Left lung (tissue), 10 donors: ENCODE data around the gene GHRH. TPM values are rescaled to one million over a fixed set of nuclear protein-coding genes. Genes with fewer than 3 reads are reported as not detected.

ENCODE experiments used
- ATAC-seq: fragments of 200-7000 bp; cut with Tn5 transposase; one replicate; pipeline ENCODE4 v1.9.1; 2020; ENCODE audit warnings: moderate library complexity
- DNase-seq, 4 donors: peaks; one replicate each; pipeline ENCODE4 v3.0.0-alpha.2; 2013 to 2020
- H3K27ac ChIP-seq, 2 donors: fragments of 200-600 bp; sonication (generic) in 1 of 2; one replicate each; pipeline versions ENCODE4 v1.5.0 to v1.8.0; 2020 to 2021
- H3K27me3 ChIP-seq, 2 donors: fragments of 200-600 bp; sonication (generic) in 1 of 2; one replicate each; pipeline versions ENCODE4 v1.5.0 to v1.8.0; 2020 to 2021
- H3K36me3 ChIP-seq, 2 donors: fragments of 200-600 bp; sonication (generic) in 1 of 2; one replicate each; pipeline versions ENCODE4 v1.5.0 to v1.8.0; 2020 to 2021
- H3K4me1 ChIP-seq, 2 donors: fragments of 200-600 bp; one replicate each; pipeline ENCODE4 v1.8.0; 2021
- H3K4me3 ChIP-seq, 2 donors: fragments of 200-600 bp; sonication (generic) in 1 of 2; one replicate each; pipeline versions ENCODE4 v1.5.0 to v1.8.0; 2020 to 2021; ENCODE audit warnings: mild to moderate bottlenecking in 1 of 2
- H3K9me3 ChIP-seq, 2 donors: fragments of 200-600 bp; sonication (generic) in 1 of 2; one replicate each; pipeline versions ENCODE4 v1.5.0 to v1.8.0; 2020 to 2021
- intact Hi-C, 2 donors: fragments of 100-400 bp; cut with DNase I; formaldehyde crosslinking; loops; one replicate each; pipeline versions ENCODE4 v1.11.2 to v1.14.2; 2022
- polyA plus RNA-seq, 6 donors: library from polyadenylated mRNA; unstranded; fragments of 120-200 nt; gene quantifications; one replicate each; pipeline ENCODE4 v1.2.1, GENCODE V29; 2013; ENCODE audit not compliant: insufficient read length in 6 of 6
- total RNA-seq, 2 donors: library from RNA; stranded (reverse); fragmentation: NEBNext Ultra II Directional; extraction: Animal tissue kit (Norgen Biotek cat#: 25700); gene quantifications; one replicate each; pipeline ENCODE4 v1.2.1, GENCODE V29; 2021
- TF ChIP-seq, protein P1 (sequence below), 2 donors: fragments of 200-600 bp; sonication (generic) in 1 of 2; IDR thresholded peaks; one replicate each; pipeline versions ENCODE4 v1.5.0 to v1.8.0; 2021; ENCODE audit warnings: antibody characterized with exemption in 2 of 2
- donor health status: DM: no; HTN: yes; CAD: no.
- donor health status: DM: no; HTN: no; CAD: no.

GHRH gene
- total and polyA plus RNA-seq, 8 donors, result not detected

DNA sequence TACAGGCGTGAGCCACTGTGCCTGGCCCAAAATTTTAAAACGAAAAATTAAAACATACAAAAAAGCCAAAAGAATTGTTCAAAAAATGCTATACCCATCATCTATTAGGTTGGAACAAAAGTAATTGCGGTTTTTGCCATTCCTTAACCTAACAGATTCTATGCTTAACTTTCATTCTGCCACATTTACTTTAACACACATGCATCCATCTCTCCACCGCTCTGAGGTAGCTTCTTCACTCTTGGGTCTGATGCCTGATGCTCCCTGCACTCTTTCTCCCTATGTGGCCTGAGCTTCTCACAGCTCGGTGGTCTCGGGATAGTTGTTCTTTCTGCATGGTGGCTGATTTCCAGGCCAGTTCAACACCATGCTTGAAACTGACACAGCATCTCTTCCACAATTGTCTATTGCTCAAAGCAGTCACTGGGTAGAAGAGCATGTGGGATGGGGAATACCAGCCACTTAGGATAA, 23.1 kb upstream of the GHRH start:
- Histone ChIP-seq H3K9me3 (no peaks in the 10 kb centered on the region), H3K27ac (no peak overlapping the region), H3K27me3 (no peaks in the 10 kb centered on the region), H3K36me3 (no peaks in the 10 kb centered on the region), H3K4me1 (peaks cover 0 to 8% of the 10 kb centered on the region in 2 donors), H3K4me3 (no peak overlapping the region)
- intact Hi-C loops, result loop anchor here in 1 of 2 donors (5.0 kb wide), 1 partner anchor 98 kb away; no protein-coding TSS in a partner anchor
- ATAC-seq, result no peak
- TF ChIP-seq, protein P1, sequence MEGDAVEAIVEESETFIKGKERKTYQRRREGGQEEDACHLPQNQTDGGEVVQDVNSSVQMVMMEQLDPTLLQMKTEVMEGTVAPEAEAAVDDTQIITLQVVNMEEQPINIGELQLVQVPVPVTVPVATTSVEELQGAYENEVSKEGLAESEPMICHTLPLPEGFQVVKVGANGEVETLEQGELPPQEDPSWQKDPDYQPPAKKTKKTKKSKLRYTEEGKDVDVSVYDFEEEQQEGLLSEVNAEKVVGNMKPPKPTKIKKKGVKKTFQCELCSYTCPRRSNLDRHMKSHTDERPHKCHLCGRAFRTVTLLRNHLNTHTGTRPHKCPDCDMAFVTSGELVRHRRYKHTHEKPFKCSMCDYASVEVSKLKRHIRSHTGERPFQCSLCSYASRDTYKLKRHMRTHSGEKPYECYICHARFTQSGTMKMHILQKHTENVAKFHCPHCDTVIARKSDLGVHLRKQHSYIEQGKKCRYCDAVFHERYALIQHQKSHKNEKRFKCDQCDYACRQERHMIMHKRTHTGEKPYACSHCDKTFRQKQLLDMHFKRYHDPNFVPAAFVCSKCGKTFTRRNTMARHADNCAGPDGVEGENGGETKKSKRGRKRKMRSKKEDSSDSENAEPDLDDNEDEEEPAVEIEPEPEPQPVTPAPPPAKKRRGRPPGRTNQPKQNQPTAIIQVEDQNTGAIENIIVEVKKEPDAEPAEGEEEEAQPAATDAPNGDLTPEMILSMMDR (IDR thresholded peaks at IDR 0.05), result no peak
- no peak for DNase-seq

DNA sequence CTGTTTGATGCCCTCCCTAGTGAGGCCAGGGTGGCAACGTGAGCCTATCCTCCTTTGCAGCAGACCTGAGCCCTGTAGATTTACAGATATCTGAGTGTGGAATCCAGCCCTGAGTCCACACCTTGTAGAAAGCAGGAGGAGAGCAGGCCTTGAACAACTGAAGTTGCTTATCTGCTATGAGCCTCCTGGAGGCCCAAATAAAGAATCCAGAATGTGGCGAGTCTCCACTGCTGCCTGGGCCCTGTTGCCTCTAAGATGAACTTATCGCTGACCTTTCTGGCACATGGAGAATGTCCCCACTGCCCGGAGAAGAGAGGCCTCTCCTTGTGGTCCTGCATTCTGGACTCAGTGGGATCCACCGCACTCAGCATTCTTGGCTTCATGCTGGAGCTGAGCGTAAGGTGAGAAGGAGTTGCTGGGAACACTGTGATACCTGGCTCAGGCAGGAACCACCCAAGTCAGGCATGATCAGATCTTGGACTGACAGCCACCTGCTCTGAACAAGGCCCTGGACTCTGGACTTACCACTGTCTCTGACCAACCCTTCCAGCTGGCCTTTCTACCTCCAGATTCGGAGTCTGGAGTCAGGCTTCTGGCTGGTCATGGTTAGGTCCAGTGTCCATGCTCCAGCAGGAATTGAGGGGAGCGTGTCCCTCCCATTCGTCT, 22.0 kb upstream of the GHRH start:
- Histone ChIP-seq H3K27ac (no peak overlapping the region), H3K36me3 (no peaks in the 10 kb centered on the region), H3K9me3 (no peaks in the 10 kb centered on the region), H3K27me3 (no peaks in the 10 kb centered on the region), H3K4me1 (peaks cover 0 to 6% of the 10 kb centered on the region in 2 donors), H3K4me3 (no peak overlapping the region)
- ATAC-seq (no peak), DNase-seq (no peak)
- intact Hi-C loops, result loop anchor here in 1 of 2 donors (5.0 kb wide), 1 partner anchor 99 kb away; no protein-coding TSS in a partner anchor
- TF ChIP-seq, protein P1 (IDR thresholded peaks at IDR 0.05), result no peak

DNA sequence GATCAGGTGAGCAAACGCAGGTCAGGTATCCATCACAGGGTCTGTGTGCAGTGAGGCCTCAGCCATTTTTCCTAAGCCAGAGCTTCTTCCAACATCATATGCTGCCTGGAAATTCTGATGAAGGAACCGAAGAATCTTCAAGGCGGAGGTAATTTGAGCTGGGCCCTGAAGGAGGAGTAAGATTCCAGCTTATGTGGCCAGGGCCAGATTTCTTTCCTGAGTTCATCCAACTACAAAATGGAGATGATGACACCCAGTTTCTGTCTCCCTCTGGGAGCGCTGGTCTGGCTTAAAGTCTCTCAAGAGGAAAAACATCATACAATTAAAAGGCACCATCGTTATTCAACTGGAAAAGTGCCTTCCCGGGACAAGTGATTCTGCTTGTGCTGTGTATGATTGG, 20.9 kb upstream of the GHRH start:
- no peaks in the 10 kb centered on the region for H3K27me3 ChIP-seq
- peak; percentile 43 for ATAC-seq
- intact Hi-C loops, result loop anchor here in 1 of 2 donors (5.0 kb wide), 1 partner anchor 100 kb away; no protein-coding TSS in a partner anchor
- H3K9me3 ChIP-seq, result no peaks in the 10 kb centered on the region
- no peaks in the 10 kb centered on the region for H3K36me3 ChIP-seq
- H3K4me1 ChIP-seq, result peaks cover 0 to 3% of the 10 kb centered on the region in 2 donors
- DNase-seq, result no peak
- H3K4me3 ChIP-seq, result no peak overlapping the region
- H3K27ac ChIP-seq, result no peak overlapping the region
- TF ChIP-seq, protein P1 (IDR thresholded peaks at IDR 0.05), result peak in 1 of 2 donors; percentile 11

DNA sequence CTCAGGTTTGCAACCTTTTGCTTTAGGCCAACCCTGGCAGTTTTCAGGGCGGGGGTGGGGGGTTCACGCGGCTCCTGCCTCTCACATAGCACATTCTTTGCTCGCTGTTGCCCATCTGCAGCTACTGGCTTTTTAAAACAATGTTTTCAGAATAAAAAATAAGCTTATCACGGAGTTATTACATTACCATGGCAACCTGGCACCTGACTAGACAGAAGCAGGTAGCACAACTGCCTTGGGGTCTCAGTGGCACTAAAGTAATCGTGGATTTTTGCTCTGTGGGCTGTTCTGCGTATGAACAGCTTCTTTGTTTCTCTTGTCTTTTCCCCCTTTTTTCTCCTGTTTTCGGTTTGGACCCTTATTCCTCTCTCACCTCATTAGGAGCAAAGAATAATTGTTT, 18.8 kb upstream of the GHRH start:
- H3K27me3 ChIP-seq, result no peaks in the 10 kb centered on the region
- DNase-seq (no peak), ATAC-seq (no peak)
- H3K9me3 ChIP-seq, result no peaks in the 10 kb centered on the region
- intact Hi-C loops, result loop anchor here in 1 of 2 donors (5.0 kb wide), 1 partner anchor 102 kb away; no protein-coding TSS in a partner anchor
- peaks cover 0 to 17% of the 10 kb centered on the region in 2 donors for H3K4me1 ChIP-seq
- no peak overlapping the region for H3K4me3 ChIP-seq
- H3K27ac ChIP-seq, result no peak overlapping the region
- H3K36me3 ChIP-seq, result no peaks in the 10 kb centered on the region
- TF ChIP-seq, protein P1 (IDR thresholded peaks at IDR 0.05), result no peak

DNA sequence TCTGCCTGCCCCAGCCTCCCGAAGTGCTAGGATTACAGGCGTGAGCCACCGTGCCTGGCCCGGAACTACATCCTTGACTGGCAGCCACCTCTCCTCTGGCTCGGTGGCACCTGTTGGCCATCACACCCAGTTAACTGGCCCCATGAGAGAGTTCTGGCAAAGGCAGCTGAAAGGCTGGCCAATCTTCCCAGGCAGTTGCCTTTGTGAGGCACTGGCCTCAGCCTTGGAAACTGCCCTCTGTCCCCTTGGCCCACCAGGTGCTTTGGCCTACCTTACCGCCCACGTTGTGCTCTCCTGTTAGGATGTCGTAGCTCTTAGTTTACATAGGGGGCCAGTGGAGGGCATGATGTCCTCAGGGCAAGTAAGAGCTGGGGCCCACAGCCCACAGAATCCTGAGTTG, 18.2 kb upstream of the GHRH start:
- no peak overlapping the region for H3K27ac ChIP-seq
- no peaks in the 10 kb centered on the region for H3K27me3 ChIP-seq
- H3K9me3 ChIP-seq, result no peaks in the 10 kb centered on the region
- ATAC-seq (no peak), DNase-seq (no peak)
- peaks cover 0 to 23% of the 10 kb centered on the region in 2 donors for H3K4me1 ChIP-seq
- TF ChIP-seq, protein P1 (IDR thresholded peaks at IDR 0.05), result no peak
- no peaks in the 10 kb centered on the region for H3K36me3 ChIP-seq
- H3K4me3 ChIP-seq, result no peak overlapping the region
- intact Hi-C loops, result loop anchor here in 1 of 2 donors (5.0 kb wide), 1 partner anchor 102 kb away; no protein-coding TSS in a partner anchor
